GM19193 (cell line): ENCODE measurements around the gene B4GALNT3.

Experiments
- POLR2A ChIP-seq: IDR thresholded peaks from 4 replicates; pipeline ENCODE4 v1.6.1; 2011; ENCODE audit not compliant: insufficient read depth, insufficient read length; ENCODE audit errors: extremely low read depth

Gene B4GALNT3

GRCh38 chr12:462936-463705, 3.4 kb downstream of the B4GALNT3 start:
- no peak for TF ChIP-seq POLR2A

- TF ChIP-seq POLR2A: no peak
These were observed 4.9 kb downstream of the B4GALNT3 start for GRCh38 chr12:464484-465267.

- TF ChIP-seq POLR2A: no peak
These were observed 6.3 kb downstream of the B4GALNT3 start for GRCh38 chr12:466039-466438.

- TF ChIP-seq POLR2A: no peak
These were observed 7.0 kb downstream of the B4GALNT3 start for GRCh38 chr12:466762-467161.

- no peak for TF ChIP-seq POLR2A
These were observed 7.9 kb downstream of the B4GALNT3 start for GRCh38 chr12:467591-467990.

GRCh38 chr12:468671-469389, 9.1 kb downstream of the B4GALNT3 start:
- no peak for TF ChIP-seq POLR2A

- no peak for TF ChIP-seq POLR2A
These were observed 10.4 kb downstream of the B4GALNT3 start for GRCh38 chr12:470133-470532.

- no peak for TF ChIP-seq POLR2A
These were observed 13.5 kb downstream of the B4GALNT3 start for GRCh38 chr12:473198-473597.

- TF ChIP-seq POLR2A: no peak
These were observed 14.3 kb downstream of the B4GALNT3 start for GRCh38 chr12:473863-474577.

GRCh38 chr12:475286-475685, 15.5 kb downstream of the B4GALNT3 start:
- no peak for TF ChIP-seq POLR2A

GRCh38 chr12:479161-479560, 19.4 kb downstream of the B4GALNT3 start:
- no peak for TF ChIP-seq POLR2A

GRCh38 chr12:480831-481816, 21.4 kb downstream of the B4GALNT3 start:
- no peak for TF ChIP-seq POLR2A

- no peak for TF ChIP-seq POLR2A
These were observed 22.3 kb downstream of the B4GALNT3 start for GRCh38 chr12:482061-482460.

GRCh38 chr12:484096-484495, 24.4 kb downstream of the B4GALNT3 start:
- TF ChIP-seq POLR2A: no peak
